HG03060 (cell line): ENCODE data around the gene SLC25A47.
"Not testable (repeated sequence)": the region's sequence is repeated elsewhere in the genome, so short reads cannot be mapped to it uniquely, and the experiment has no call there.

Experiments
- ATAC-seq: cut with Tn5 transposase; IDR thresholded peaks from one replicate; pipeline ENCODE4 v1.9.1; 2021; ENCODE audit warnings: low read depth, moderate number of reproducible peaks; ENCODE audit not compliant: unreplicated experiment

The SLC25A47 gene

GRCh38 chr14:100289916-100290606 is 33.1 kb upstream of the SLC25A47 start:
- ATAC-seq = no peak

- no peak for ATAC-seq
These were observed 32.4 kb upstream of the SLC25A47 start for GRCh38 chr14:100290607-100291304.

GRCh38 chr14:100291305-100292075 is 31.6 kb upstream of the SLC25A47 start:
- no peak for ATAC-seq

DNA sequence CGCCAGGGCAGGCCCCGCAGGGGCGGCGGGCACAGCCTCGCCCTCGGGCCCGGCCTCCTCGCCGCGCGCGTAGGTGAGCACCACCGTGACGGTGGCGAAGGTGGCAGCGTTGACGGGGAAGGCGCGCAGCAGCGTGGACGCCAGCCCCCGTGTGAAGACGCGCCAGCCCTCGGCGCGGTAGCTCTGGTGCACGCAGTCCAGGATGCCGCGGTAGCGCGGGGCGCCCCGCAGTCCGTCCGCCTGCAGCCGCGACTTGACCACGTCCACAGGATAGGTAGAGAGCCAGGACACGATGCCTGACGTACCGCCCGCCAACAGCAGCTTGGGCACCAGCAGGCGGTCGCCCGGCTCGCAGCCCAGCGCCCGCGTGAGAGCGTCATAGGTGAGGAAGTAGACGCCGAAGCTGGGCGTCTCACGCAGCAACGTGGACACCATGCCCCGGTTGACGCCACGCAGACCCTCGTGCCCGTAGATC is 30.8 kb upstream of the SLC25A47 start:
- no peak for ATAC-seq

- no peak for ATAC-seq
These were observed 30.2 kb upstream of the SLC25A47 start for GRCh38 chr14:100292776-100293461.

DNA sequence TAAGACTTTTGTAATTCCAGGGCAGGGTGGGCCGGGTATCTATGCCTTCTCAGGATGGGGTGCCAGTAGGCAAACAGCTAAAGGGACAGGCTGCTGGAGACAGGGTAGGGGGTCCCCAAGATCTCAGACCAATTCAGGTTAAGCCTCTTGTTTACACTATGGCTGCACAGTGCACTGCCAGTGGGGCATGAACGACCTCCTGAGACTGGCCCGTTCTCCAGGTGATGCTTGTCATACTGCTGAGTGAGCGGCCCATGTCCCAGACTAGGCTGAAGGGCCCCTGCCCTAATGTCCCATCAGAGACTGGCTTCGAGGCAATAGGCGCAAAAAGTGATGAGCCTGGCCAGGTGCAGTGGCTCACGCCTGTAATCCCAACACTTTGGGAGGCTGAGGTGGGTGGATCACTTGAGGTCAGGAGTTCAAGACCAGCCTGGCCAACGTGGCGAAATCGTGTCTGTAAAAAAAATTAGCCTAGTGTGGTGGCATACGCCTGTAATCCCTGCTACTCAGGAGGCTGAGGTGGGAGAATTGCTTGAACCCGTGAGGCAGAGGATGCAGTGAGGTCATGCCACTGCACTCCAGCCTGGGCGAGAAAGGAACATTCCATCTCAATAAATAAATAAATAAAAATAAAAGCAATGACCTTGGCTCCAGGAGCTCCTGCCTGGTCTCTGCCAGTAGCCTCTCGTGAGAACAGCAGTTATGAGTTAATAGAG is 29.5 kb upstream of the SLC25A47 start:
- ATAC-seq = no peak

GRCh38 chr14:100294213-100294962 is 28.8 kb upstream of the SLC25A47 start:
- ATAC-seq = peak; percentile 51

DNA sequence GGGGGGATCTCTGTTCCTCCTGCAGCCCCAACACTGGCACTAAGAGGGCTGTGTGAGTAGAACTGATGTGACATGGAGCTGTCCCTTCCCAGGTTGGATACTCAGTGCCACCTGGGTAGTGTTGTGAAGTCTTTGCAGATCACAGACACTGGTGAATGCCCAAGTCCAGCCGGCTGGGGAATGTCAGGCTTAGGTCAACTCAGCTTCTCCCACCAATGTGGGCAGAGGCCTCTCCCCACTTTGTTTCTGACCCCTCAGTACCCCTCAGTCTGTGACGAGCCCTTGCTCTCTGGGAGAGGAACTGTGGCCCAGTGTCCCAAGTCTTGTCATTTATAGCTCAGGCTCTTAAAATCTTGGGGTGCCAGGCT is 28.2 kb upstream of the SLC25A47 start:
- ATAC-seq = no peak

DNA sequence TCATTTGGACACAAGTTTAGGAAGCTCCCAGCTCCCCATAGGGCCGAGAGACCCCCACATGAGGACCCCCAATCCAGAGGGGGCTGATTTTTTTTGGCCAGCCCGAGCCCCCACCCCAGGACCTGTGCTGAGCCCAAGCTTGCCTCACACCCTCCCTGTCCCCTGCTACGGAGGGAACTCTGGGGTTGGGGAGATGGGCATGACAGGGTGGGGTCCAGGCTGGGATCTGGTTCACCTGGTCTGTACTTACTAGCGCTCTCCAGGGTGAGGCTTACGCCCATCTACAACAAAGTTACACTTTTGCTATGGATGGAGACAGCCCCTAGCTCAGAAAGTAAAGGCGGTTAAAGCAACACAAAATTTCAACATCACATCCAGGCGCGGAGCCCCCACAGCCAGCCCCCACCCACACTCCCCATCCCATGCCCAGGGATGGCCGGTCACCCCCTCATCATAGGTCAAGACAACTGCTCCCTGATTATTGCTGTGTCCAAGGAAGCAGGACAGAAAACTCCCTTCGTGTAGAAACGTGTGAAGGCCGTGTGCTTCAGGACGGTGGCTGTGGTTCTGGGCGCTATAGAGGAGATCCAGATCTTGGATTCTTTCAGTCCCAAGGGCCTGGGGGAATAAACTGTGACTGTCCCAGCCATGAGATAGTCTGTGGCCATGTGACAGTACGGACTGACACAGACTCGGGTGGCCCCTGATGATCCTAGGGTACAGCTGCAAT is 27.6 kb upstream of the SLC25A47 start:
- no peak for ATAC-seq

- ATAC-seq = no peak
These were observed 27.0 kb upstream of the SLC25A47 start for GRCh38 chr14:100296106-100296651.

GRCh38 chr14:100296729-100297128 is 26.4 kb upstream of the SLC25A47 start:
- ATAC-seq = not testable (repeated sequence)

DNA sequence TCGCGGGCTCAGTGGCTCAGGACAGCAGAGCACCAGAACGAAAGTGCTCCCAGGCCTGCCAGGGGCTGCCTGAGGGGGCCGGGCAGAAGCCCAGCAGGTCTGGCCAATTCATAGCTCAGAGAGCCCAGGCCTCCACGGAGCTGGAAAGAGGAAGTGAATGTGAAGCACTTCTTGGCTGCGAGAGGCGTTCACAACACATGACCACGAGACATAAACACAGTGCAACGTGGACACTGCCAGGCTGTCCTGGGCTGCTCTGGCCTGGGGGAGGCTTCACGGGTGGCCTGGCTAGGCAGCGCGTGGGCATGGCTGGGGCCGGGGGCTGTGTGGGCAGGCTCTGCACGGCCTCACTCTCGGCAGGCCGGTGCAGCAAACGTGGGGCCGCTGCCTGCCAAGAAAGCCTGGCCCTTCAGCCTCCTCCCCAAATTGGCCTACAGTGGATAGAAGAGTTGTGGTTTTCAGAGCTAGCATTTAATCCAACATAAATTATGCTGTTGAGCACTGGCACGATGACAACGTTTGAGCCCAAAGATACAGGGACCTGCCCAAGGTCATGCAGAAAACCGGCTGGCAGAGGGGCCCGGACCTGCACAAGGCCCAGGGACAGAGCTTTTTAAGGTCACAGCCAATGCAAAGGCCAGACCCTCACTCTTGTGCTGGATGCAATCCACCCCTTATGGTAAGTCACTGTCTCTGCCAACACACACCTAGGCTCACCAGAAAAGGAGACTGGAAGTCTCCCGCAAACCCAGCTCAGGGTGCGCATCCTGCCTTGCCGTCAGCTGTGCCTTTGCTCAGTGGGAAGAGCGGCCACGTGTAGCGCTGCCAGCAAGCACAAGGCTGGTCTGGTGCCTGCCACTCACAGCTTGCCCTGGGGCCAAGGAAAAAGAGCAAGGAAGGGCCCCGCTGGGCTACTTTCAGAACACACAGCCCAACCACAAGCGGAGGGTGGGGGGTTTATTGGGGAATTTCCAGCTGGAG is 25.5 kb upstream of the SLC25A47 start:
- ATAC-seq = peak; percentile 47

DNA sequence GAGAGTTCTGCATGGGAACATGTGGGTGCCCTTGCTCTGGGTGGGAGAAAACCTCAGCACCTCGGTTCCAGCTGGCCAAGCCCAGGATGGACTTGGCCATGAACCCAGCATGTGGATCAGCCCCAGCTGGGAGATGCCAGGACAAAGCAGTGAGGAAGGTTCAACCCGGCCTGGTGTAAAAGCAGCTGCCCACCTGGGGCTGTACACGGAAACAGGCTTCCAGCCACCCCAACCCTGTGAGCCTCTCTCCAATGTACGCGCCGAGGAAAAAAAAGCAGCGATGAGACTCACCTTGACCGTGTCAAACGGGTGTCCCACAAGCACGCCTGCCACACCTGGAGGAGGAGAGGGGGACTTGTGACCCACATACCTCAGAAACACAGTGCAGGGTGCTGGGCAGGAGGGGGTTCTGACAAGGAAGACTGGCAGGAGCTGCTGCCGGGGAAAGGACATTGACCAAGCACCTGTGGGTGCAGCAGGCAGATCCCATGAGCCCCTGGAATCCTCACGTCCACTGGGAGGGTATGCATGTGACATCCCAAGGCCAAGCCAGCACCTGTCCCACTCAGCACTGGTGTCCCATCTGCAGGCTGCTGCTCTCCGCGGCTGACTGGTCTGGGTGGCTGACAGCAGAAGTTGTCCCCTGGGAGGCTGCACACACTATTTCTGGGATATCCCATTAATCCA is 24.4 kb upstream of the SLC25A47 start:
- ATAC-seq = no peak

DNA sequence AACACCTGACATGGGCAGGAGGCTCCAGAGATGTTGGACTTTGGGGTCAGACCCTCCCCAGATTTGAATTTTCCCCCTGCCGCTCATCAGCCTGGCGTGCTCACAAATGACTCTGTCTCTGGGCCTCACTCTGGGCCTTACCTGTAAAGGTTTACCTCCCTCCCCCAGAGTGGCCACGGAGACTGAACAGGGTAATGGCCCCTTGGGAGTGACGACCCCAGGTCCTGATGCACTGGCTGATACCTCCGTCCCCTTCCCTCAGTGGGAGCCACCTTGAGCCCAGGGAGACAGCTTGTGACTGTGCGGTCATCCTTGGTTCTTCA is 23.9 kb upstream of the SLC25A47 start:
- ATAC-seq = no peak

DNA sequence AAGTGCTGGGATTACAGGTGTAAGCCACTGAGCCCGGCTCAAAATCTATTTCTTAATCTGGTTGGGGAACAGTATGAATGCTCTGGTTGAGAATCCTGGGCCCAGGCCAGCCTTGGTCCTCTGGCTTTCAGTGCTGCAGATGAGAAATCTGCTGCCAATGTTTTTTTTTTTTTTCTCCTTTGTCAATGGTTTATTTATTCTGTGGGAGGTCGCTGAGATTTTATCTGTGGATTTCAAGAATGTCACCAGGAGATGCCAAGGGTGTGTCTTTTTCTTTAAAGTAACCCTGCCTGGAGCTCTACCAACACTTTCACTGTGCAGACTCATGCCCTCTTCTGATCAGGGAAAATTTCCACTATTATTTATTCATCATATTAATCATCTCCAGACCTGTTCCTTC is 20.5 kb upstream of the SLC25A47 start:
- no peak for ATAC-seq

- ATAC-seq = no peak
These were observed 20.0 kb upstream of the SLC25A47 start for GRCh38 chr14:100303179-100303578.

DNA sequence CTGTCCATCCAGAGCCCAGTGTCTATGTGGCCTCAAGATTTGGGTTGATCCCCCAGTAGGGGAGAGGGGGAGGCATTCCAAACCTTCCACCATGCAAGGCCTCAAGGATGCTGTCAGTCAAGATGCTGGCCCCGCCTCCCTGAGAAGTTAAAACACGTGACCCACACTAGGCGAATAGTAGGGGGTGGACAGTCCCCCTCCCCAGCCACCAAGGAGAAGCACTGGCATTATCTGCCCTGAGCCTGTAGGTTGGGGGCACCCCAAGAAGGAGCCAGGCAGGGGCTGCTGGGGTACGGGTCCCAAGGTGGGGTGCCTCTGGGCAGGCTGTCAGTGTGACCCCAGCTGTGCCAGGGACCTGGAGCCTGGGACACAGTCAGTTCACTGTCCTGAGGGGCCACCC is 19.2 kb upstream of the SLC25A47 start:
- ATAC-seq = no peak
